ENCODE measurements around the gene TMEM82.

- TF ChIP-seq EZH2phosphoT487 (IDR thresholded peaks at IDR 0.05; ENCODE audit: unreplicated experiment), result no peak
- TF ChIP-seq CTCF (conservative IDR thresholded peaks at IDR 0.05; ENCODE audit: low read depth in 2 of 2), result no peak
- TF ChIP-seq POLR2AphosphoS5 (IDR thresholded peaks at IDR 0.05; ENCODE audit: low read depth), result no peak
- no peak for TF ChIP-seq EZH2 (IDR thresholded peaks at IDR 0.05; ENCODE audit: low read depth, unreplicated experiment)
- no peak for TF ChIP-seq NANOG (IDR thresholded peaks at IDR 0.05; ENCODE audit: borderline replicate concordance)
- no peak for TF ChIP-seq REST (IDR thresholded peaks at IDR 0.05; ENCODE audit: unreplicated experiment)
Measured at GRCh38 chr1:15796086-15796462, 53.8 kb downstream of the TMEM82 start.

Measured in GM23338 (cell line).